AG04450 (cell line): ENCODE data around the gene KNSTRN. TPM values are rescaled to one million over a fixed set of nuclear protein-coding genes. Genes with fewer than 3 reads are reported as not detected.

ENCODE experiments used
- CTCF ChIA-PET: fragments of 300-600, 350-600 bp; formaldehyde crosslinking; extraction: SDS; loops from one replicate; lab custom pipeline; 2022; ENCODE audit warnings: antibody characterized with exemption, inconsistent platforms; lab: Charles Lee
- POLR2A ChIA-PET: fragments of 350-600 bp; formaldehyde crosslinking; extraction: SDS; loops from one replicate; lab custom pipeline; 2021; ENCODE audit warnings: antibody characterized with exemption, inconsistent platforms; lab: Yijun Ruan, JAX
- DNase-seq: peaks from one replicate; pipeline ENCODE4 v3.0.0-alpha.2; 2011; ENCODE audit warnings: low read depth, low spot score
- H3K27ac ChIP-seq: one replicate; pipeline ENCODE4 v1.5.1; 2012; ENCODE audit warnings: low read depth, low read length, control low read depth
- H3K27me3 ChIP-seq: one replicate; pipeline ENCODE4 v1.6.0; 2012; ENCODE audit warnings: low read length; ENCODE audit not compliant: control insufficient read depth, insufficient read depth
- H3K4me3 ChIP-seq: 2 replicates; pipeline ENCODE4 v1.5.1; 2011; ENCODE audit warnings: mild to moderate bottlenecking, low read depth, low read length, control low read depth
- H3K9me3 ChIP-seq: 2 replicates; pipeline ENCODE4 v1.5.1; 2012; ENCODE audit warnings: low read length; ENCODE audit not compliant: control insufficient read depth, insufficient read depth
- polyA plus RNA-seq: library from polyadenylated mRNA; depleted of rRNA; stranded (reverse); fragments of >200 nt; gene quantifications from 2 replicates; pipeline ENCODE4 v1.2.3, GENCODE V29; 2011
- TF ChIP-seq, protein P1 (sequence below): IDR thresholded peaks from 2 replicates; pipeline ENCODE4 v1.5.1; 2011; ENCODE audit warnings: low read depth, low read length, control low read depth, inconsistent platforms

Gene KNSTRN
- polyA plus RNA-seq, 1 experiment, result 18.2 TPM

DNA sequence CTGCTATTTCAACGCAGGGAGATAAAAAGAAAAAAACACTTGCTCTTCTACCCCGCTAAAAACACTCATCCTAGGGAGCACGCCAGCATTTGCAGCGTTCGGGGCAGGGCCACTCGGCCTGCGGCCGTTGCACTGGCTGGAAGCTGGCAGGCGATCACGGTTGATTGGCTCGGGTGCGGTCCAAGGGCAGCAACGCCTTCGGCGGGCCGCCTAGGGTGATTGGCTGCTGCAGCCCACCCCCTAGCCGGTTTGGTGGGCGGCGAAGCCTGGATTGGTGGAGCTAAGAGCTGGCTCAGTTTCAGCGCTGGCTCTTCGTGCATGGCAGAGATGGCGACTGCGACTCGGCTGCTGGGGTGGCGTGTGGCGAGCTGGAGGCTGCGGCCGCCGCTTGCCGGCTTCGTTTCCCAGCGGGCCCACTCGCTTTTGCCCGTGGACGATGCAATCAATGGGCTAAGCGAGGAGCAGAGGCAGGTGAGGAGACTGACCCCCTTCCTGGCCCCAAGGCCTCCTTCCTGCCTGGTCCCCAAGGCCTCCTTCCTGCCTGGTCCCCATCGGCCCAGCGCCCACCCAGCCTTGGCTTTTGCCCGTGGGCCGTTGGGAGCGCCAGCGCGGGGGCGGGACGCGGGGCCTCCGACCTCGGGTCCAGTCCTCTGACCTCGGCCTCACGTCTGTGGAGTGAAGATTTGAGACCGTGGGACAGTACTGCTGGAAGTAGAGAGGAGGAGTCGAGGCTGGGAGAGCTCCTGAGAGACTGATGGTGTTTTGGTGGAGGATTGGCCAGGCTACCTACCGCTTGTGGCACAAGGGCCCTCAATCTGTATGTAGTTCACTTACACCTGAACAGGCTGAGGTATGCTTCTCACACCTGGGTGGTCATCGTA, 23.2 kb downstream of the KNSTRN start, which contains the start of gene IVD:
IVD (plus strand) TSS at position 295 of the 881 bp plus-strand sequence; CDS start at position 328, 33 bp downstream.
- POLR2A ChIA-PET, result interaction anchor here (1.0 to 1.5 kb wide), 6 partner anchors 8 to 73 kb away, joined by 3 to 8 read pairs (median 4); partner anchors contain the start of gene BAHD1
- TF ChIP-seq, protein P1, sequence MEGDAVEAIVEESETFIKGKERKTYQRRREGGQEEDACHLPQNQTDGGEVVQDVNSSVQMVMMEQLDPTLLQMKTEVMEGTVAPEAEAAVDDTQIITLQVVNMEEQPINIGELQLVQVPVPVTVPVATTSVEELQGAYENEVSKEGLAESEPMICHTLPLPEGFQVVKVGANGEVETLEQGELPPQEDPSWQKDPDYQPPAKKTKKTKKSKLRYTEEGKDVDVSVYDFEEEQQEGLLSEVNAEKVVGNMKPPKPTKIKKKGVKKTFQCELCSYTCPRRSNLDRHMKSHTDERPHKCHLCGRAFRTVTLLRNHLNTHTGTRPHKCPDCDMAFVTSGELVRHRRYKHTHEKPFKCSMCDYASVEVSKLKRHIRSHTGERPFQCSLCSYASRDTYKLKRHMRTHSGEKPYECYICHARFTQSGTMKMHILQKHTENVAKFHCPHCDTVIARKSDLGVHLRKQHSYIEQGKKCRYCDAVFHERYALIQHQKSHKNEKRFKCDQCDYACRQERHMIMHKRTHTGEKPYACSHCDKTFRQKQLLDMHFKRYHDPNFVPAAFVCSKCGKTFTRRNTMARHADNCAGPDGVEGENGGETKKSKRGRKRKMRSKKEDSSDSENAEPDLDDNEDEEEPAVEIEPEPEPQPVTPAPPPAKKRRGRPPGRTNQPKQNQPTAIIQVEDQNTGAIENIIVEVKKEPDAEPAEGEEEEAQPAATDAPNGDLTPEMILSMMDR, result no peak

DNA sequence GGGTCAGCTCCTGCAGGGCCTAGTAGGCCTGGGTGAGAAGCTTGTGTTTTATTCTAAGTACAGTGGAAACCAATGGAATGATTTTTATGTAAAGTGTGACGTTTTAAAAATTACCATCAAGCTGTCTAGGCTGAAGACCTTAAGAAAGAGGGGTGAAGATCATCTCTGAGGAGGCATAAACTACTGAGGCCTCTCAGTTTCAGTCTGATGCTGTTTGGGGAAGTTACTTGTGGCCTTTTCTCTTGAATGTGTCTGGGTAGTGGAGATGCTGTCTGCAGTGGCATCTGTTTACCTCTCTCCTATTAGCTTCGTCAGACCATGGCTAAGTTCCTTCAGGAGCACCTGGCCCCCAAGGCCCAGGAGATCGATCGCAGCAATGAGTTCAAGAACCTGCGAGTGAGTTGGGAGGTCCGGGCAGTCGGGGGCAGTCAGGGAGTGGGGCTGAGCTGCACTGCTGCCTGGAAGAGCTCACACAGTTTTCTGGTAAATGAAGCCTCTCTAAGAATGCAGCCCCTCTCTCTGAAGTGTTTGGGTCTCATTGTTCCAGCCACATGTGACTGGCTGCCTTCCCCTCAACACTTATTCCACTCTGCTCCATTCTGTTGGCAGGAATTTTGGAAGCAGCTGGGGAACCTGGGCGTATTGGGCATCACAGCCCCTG, 24.9 kb downstream of the KNSTRN start:
- peak overlapping the region; percentile 13; the same call in 1 of the 2 replicates for H3K4me3 ChIP-seq
- TF ChIP-seq, protein P1, result no peak
- no peaks in the 10 kb centered on the region for H3K27me3 ChIP-seq
- no peaks in the 10 kb centered on the region; the same call in 1 of the 2 replicates for H3K9me3 ChIP-seq
- ChIA-PET CTCF (interaction anchor here (0.8 to 1.6 kb wide), 3 partner anchors 63 to 132 kb away, joined by 3 to 6 read pairs (median 4); no protein-coding TSS in a partner anchor), POLR2A (interaction anchor here (1.0 kb wide), 2 partner anchors 10 to 38 kb away, joined by 3 to 5 read pairs; no protein-coding TSS in a partner anchor)
- no peak for DNase-seq
- H3K27ac ChIP-seq, result no peak overlapping the region

More for the DNA sequence above, 23.2 kb downstream of the KNSTRN start, which contains the start of gene IVD:
- Histone ChIP-seq H3K27ac (peak within 1 kb of the TSS; percentile 52), H3K27me3 (no peaks in the 10 kb centered on the region), H3K4me3 (peak within 1 kb of the TSS; percentile 94), H3K9me3 (no peaks in the 10 kb centered on the region; the same call in 1 of the 2 replicates)
- CTCF ChIA-PET, result interaction anchor here (1.3 to 2.2 kb wide), 4 partner anchors 37 to 83 kb away, joined by 3 to 8 read pairs (median 6); no protein-coding TSS in a partner anchor
- DNase-seq, result peak; percentile 91

DNA sequence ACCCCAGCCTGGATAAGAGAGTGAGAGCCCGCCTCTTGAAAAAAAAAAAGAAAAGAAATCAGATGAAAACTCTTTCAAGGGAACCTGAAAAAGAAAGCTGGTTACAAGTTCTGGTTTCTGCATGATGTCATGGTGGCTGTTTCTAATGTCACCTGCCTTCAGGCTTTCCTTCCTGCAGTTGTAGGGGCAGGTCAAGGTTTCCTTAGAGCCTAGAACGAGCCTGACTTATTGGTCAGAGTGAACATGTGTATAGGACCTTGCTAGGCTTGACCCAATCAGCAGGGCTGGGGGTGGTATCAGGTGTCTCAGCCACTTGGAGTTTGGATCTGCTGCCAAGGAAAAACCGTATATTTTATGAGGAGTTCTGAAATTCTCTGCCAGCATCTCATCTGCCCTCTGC, 26.8 kb downstream of the KNSTRN start:
- Histone ChIP-seq H3K27ac (no peak overlapping the region), H3K4me3 (no peak overlapping the region), H3K27me3 (no peaks in the 10 kb centered on the region), H3K9me3 (no peaks in the 10 kb centered on the region; the same call in 1 of the 2 replicates)
- no peak for DNase-seq
- CTCF ChIA-PET, result no interaction called here
- TF ChIP-seq, protein P1, result no peak
- POLR2A ChIA-PET, result no interaction called here

DNA sequence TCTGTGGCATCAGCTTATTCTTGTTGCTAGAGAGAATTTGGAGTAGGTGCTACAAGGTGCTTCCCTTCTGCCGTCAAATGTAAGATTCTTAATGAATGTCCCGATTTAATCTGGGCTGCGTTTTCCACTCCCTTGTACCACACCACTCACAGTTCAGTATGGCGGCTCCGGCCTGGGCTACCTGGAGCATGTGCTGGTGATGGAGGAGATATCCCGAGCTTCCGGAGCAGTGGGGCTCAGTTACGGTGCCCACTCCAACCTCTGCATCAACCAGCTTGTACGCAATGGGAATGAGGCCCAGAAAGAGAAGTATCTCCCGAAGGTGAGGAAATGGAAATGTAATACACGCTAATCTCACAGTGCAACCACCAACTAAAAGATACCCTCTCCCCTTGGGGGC, 28.0 kb downstream of the KNSTRN start:
- TF ChIP-seq, protein P1, result no peak
- CTCF ChIA-PET, result interaction anchor here (1.2 to 1.6 kb wide), 4 partner anchors 11 to 136 kb away, joined by 3 to 5 read pairs (median 4); no protein-coding TSS in a partner anchor

More for the DNA sequence above, 28.0 kb downstream of the KNSTRN start:
- no peak overlapping the region for H3K27ac ChIP-seq
- POLR2A ChIA-PET, result no interaction called here
- no peaks in the 10 kb centered on the region for H3K27me3 ChIP-seq
- DNase-seq, result no peak
- H3K4me3 ChIP-seq, result no peak overlapping the region
- H3K9me3 ChIP-seq, result no peaks in the 10 kb centered on the region; the same call in 1 of the 2 replicates
